ENCODE data around the gene POLR3C. TPM values are rescaled to one million over a fixed set of nuclear protein-coding genes. Genes with fewer than 3 reads are reported as not detected.

Gene POLR3C
- total and polyA plus RNA-seq, 2 of the 4 experiments (the other 2 are of a cell fraction): 47.0 to 94.1 TPM

GRCh38 chr1:145891587-145892485, 67.8 kb downstream of the POLR3C start:
- Histone ChIP-seq H2BK120ac (ENCODE audit: low read depth, low read length) (peak overlapping the region; percentile 96), H4K20me1 (ENCODE audit: insufficient read depth, low read length) (no peaks in the 10 kb centered on the region), H3K4me1 (ENCODE audit: control insufficient read depth, insufficient read depth, low read length) (peaks cover 12% of the 10 kb centered on the region), H3K4me2 (ENCODE audit: low read depth, low read length) (peak overlapping the region; percentile 53), H2BK20ac (ENCODE audit: low read depth, low read length) (peak overlapping the region; percentile 93), H3K9ac (ENCODE audit: low read depth, low read length) (peak overlapping the region; percentile 56), H2AFZ (replicated peaks; ENCODE audit: low read length, poor library complexity) (peak overlapping the region; percentile 87), H2AK9ac (replicated peaks; ENCODE audit: low read depth, low read length, poor library complexity) (peak overlapping the region; percentile 57), H3K36me3 (ENCODE audit: control insufficient read depth, insufficient read depth, low read length) (no peaks in the 10 kb centered on the region), H3K27ac (ENCODE audit: insufficient read depth, low read length) (peak overlapping the region; percentile 71), H4K8ac (ENCODE audit: low read depth in 2 of 2, low read length in 2 of 2) (peak overlapping the region; percentile 85 to 96), H3K27me3 (ENCODE audit: control insufficient read depth, insufficient read depth, low read length) (no peaks in the 10 kb centered on the region), H3K56ac (ENCODE audit: extremely low read depth, insufficient read depth, low read length) (peak overlapping the region; percentile 91), H3K9me1 (ENCODE audit: insufficient read depth, low read length) (peaks cover 15% of the 10 kb centered on the region), H2BK5ac (ENCODE audit: low read depth, low read length, poor library complexity, severe bottlenecking) (peak overlapping the region; percentile 88), H3K18ac (ENCODE audit: low read depth, low read length) (peak overlapping the region; percentile 57), H3K14ac (replicated peaks; ENCODE audit: low read depth, low read length) (peak overlapping the region; percentile 93), H3K23ac (ENCODE audit: low read depth, low read length) (peak overlapping the region; percentile 92), H3K79me1 (ENCODE audit: low read depth in 1 of 2, low read length in 2 of 2) (peaks cover 0 to 4% of the 10 kb centered on the region in 2 experiments; a peak in 1 of 4 replicates), H3K4ac (ENCODE audit: low read depth, low read length) (peak overlapping the region; percentile 96), H4K5ac (ENCODE audit: low read depth, low read length) (peak overlapping the region; percentile 83), H3K9me3 (ENCODE audit: control insufficient read depth, insufficient read depth, low read length) (no peaks in the 10 kb centered on the region), H4K91ac (ENCODE audit: insufficient read depth, low read depth, low read length) (peak overlapping the region; percentile 92), H2AK5ac (ENCODE audit: low read depth, low read length) (peak overlapping the region; percentile 98), H2BK15ac (ENCODE audit: low read depth, low read length) (peak overlapping the region; percentile 81), H3K4me3 (ENCODE audit: insufficient read depth, low read depth, low read length) (peak overlapping the region; percentile 3; the same call in 1 of the 2 replicates)
- BruUV-seq (replicated peaks): no TSS peak
- DNase-seq (peak; percentile 99), ATAC-seq (ENCODE audit: low read depth) (peak; percentile 93)
- in situ Hi-C loops (cut with MboI; ENCODE audit: low sequenced_read_pairs): no loop called here
- WGBS, 2 experiments (ENCODE audit: extremely low coverage in 2 of 2, insufficient read length in 1 of 2): 0% methylated on average over 1 of the region's 6 CpGs; no CpG with 5 or more reads in 1 of the 2 experiments
- ChIA-PET POLR2A (ENCODE audit: unreplicated experiment) (interaction anchor here (1.0 kb wide), 1 partner anchor 33 kb away, joined by 5 read pairs; the partner anchor contains the start of gene PIAS3), CTCF (interaction anchor here (0.6 to 2.5 kb wide), 34 partner anchors 8 to 178 kb away, joined by 3 to 24 read pairs (median 4); partner anchors contain the start of genes ANKRD34A, ITGA10, LIX1L and NUDT17)
- intact Hi-C loops (cut with micrococcal nuclease): loop anchor here (1.0 to 10.0 kb wide), 5 partner anchors 18 to 121 kb away; partner anchors contain the start of genes ITGA10, LIX1L, PEX11B and PIAS3
- dilution Hi-C loops (cut with HindIII; ENCODE audit: low sequenced_read_pairs, unreplicated experiment): no loop called here
- TF ChIP-seq FOS (IDR thresholded peaks at IDR 0.05; ENCODE audit: low read depth, low read length) (peak; percentile 67), MAZ (IDR thresholded peaks at IDR 0.05; ENCODE audit: borderline replicate concordance, low read depth, low read length) (peak; percentile 82; the same call in 1 of the 2 replicates), MAFK (IDR thresholded peaks at IDR 0.05; ENCODE audit: low read depth, low read length) (peak; percentile 6; the same call in 1 of the 2 replicates), BHLHE40 (IDR thresholded peaks at IDR 0.05; ENCODE audit: low read depth, low read length) (no peak), SMC3 (IDR thresholded peaks at IDR 0.05; ENCODE audit: low read depth, low read length) (peak; percentile 95), RAD21 (IDR thresholded peaks at IDR 0.05; ENCODE audit: low read length) (peak; percentile 93), CEBPB (IDR thresholded peaks at IDR 0.05; ENCODE audit: low read depth, low read length) (no peak), POLR2A (IDR thresholded peaks at IDR 0.05; ENCODE audit: low read depth, low read length) (peak; percentile 79; the same call in 1 of the 2 replicates), MXI1 (IDR thresholded peaks at IDR 0.05; ENCODE audit: borderline replicate concordance, low read depth, low read length) (no peak), CTCF (conservative IDR thresholded peaks at IDR 0.05; ENCODE audit: low read depth, low read length) (peak; percentile 99), CHD1 (IDR thresholded peaks at IDR 0.05; ENCODE audit: low read depth, low read length) (peak; percentile 82; the same call in 1 of the 2 replicates), NFE2L2 (IDR thresholded peaks at IDR 0.05; ENCODE audit: low read depth, low read length) (no peak), RCOR1 (IDR thresholded peaks at IDR 0.05; ENCODE audit: insufficient replicate concordance, low read length) (peak; percentile 71)
- TF ChIP-seq, protein P1, sequence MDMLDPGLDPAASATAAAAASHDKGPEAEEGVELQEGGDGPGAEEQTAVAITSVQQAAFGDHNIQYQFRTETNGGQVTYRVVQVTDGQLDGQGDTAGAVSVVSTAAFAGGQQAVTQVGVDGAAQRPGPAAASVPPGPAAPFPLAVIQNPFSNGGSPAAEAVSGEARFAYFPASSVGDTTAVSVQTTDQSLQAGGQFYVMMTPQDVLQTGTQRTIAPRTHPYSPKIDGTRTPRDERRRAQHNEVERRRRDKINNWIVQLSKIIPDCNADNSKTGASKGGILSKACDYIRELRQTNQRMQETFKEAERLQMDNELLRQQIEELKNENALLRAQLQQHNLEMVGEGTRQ (IDR thresholded peaks at IDR 0.05; ENCODE audit: low read depth, low read length): no peak
